DOHH2 (cell line): ENCODE measurements around the gene DUSP2.

Source experiments
- H3F3A ChIP-seq: fragments of 200-600 bp; sonication (generic), shearing (Covaris generic); 2 replicates; pipeline ENCODE4 v1.6.0; 2016; ENCODE audit warnings: antibody characterized with exemption, mild to moderate bottlenecking; ENCODE audit not compliant: control insufficient read depth, insufficient read depth
- H3K27ac ChIP-seq: fragments of 200-600 bp; sonication (generic); 2 replicates; pipeline ENCODE4 v1.5.1; 2014; ENCODE audit warnings: low read depth, mild to moderate bottlenecking, low read length, moderate library complexity
- H3K27me3 ChIP-seq: fragments of 200-600 bp; sonication (generic); 2 replicates; pipeline ENCODE4 v1.6.1; 2014; ENCODE audit warnings: mild to moderate bottlenecking, low read length, mixed read lengths; ENCODE audit not compliant: control insufficient read depth
- H3K36me3 ChIP-seq: fragments of 200-600 bp; sonication (generic); 2 replicates; pipeline ENCODE4 v1.6.1; 2014; ENCODE audit warnings: mild to moderate bottlenecking, low read length, moderate library complexity, mixed read lengths; ENCODE audit not compliant: control insufficient read depth
- H3K4me1 ChIP-seq: fragments of 200-600 bp; sonication (generic); 2 replicates; pipeline ENCODE4 v1.6.1; 2014; ENCODE audit warnings: mild to moderate bottlenecking, low read length, mixed read lengths; ENCODE audit not compliant: control insufficient read depth
- H3K4me2 ChIP-seq: fragments of 200-600 bp; sonication (generic); 2 replicates; pipeline ENCODE4 v1.6.0; 2014; ENCODE audit warnings: mild to moderate bottlenecking, low read length, moderate library complexity
- H3K4me3 ChIP-seq: fragments of 200-600 bp; sonication (generic); 2 replicates; pipeline ENCODE4 v1.5.1; 2014; ENCODE audit warnings: mild to moderate bottlenecking, low read length, mixed read lengths
- H3K79me2 ChIP-seq: fragments of 200-600 bp; sonication (generic); 2 replicates; pipeline ENCODE4 v1.6.1; 2014; ENCODE audit warnings: mild to moderate bottlenecking, low read length, mixed read lengths; ENCODE audit not compliant: control insufficient read depth
- H3K9me2 ChIP-seq: fragments of 200-600 bp; sonication (generic); replicated peaks from 2 replicates; pipeline ENCODE4 v1.6.1; 2014; ENCODE audit warnings: mild to moderate bottlenecking, low read length, mixed read lengths; ENCODE audit not compliant: control insufficient read depth
- H3K9me3 ChIP-seq: fragments of 200-600 bp; sonication (generic); 2 replicates; pipeline ENCODE4 v1.6.1; 2014; ENCODE audit warnings: antibody characterized with exemption, low read length, mixed read lengths; ENCODE audit not compliant: control insufficient read depth, insufficient read depth
- H4K20me1 ChIP-seq: fragments of 200-600 bp; sonication (generic); 2 replicates; pipeline ENCODE4 v1.6.0; 2014; ENCODE audit warnings: low read depth, mild to moderate bottlenecking, antibody characterized with exemption, low read length, moderate library complexity; ENCODE audit not compliant: control insufficient read depth, insufficient read depth
- CTCF ChIP-seq: fragments of 200-600 bp; sonication (generic); IDR thresholded peaks from one replicate; pipeline ENCODE4 v1.5.1; 2014; ENCODE audit warnings: antibody characterized with exemption, mild to moderate bottlenecking, low read depth, low read length; ENCODE audit not compliant: poor library complexity, severe bottlenecking
- EZH2phosphoT487 ChIP-seq: fragments of 200-600 bp; sonication (generic); IDR thresholded peaks from 2 replicates; pipeline ENCODE4 v1.6.1; 2017; ENCODE audit warnings: borderline replicate concordance, mild to moderate bottlenecking, antibody characterized with exemption, low read length, moderate library complexity, mixed read lengths

DUSP2 gene

DNA sequence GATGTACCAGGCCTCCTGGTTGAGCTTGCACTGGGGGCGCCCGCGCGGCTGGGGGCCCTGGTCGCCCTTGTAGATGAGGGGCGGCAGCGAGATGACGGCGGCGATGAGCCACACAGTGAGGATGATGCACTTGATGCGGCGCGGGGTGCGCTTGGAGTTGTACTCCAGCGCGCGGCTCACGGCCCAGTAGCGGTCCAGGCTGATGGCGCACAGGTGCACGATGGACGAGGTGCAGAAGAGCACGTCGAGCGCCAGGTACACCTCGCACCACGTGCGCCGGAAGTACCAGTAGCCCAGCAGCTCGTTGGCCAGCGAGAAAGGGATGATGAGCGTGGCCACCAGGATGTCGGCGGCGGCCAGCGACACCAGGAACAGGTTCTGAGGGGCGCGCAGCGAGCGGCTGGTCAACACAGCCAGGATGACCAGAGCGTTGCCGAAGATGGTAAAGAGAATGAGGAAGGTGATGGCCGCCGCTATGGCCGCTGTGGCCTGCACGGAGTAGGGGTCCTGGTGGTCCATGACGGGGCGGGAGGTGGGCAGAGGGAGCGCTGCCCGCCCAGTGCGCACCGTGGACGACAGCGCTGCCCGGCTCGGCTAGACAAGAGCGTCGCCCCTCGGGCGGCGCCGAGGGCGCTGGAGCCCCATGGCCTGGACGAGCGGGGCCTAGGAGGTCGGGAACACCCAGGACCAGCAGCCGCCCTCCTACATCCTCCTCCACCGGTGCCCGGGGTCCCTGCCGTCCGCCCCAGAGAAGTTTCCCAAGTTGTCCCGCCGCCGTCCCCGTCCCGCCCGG lies 29.4 kb downstream of the DUSP2 start:
- Histone ChIP-seq H3K9me2 (no peaks in the 10 kb centered on the region), H3K4me2 (peak overlapping the region; percentile 70), H3K79me2 (no peaks in the 10 kb centered on the region), H4K20me1 (no peaks in the 10 kb centered on the region), H3K27ac (no peak overlapping the region), H3K27me3 (peaks cover 20% of the 10 kb centered on the region), H3F3A (no peaks in the 10 kb centered on the region), H3K36me3 (no peaks in the 10 kb centered on the region), H3K9me3 (no peaks in the 10 kb centered on the region), H3K4me3 (peak overlapping the region; percentile 70), H3K4me1 (peaks cover 25% of the 10 kb centered on the region)
- TF ChIP-seq EZH2phosphoT487 (no peak), CTCF (no peak)

DNA sequence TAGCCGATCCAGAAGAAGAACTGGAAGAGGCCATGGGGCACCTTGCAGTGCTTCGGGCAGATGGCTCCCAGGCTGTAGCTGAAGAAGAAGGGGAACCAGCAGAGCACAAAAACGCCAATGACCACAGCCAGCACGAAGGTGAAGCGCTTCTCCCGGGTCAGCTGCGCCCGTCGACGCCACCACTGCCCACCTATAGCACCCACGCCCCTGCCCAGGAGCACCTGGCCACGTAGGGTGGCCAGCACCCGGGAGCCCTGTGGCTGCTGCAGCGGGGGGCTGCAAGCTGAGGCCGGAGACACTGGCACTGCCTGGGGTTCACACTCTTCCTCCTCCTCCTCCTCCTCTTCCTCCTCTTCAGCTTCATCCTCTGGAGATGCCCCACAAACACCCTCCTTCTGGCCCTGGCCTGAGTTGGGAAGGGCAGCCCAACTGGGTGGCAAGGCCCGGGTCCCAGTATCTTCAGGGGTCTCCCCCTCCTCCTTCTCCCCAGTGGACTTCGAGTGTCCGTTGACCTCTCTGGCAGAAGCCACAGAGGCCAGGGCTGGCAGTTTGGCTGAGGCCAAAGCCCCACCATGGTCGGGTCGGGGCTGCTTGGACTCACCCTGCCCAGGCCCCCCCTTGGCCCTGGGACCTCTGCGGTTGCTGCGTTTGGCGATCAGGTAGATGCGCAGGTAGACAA lies 30.2 kb downstream of the DUSP2 start:
- no peak overlapping the region for H3K27ac ChIP-seq
- no peaks in the 10 kb centered on the region for H3K36me3 ChIP-seq
- no peaks in the 10 kb centered on the region for H3K9me3 ChIP-seq
- no peaks in the 10 kb centered on the region for H3K79me2 ChIP-seq
- H3F3A ChIP-seq, result no peaks in the 10 kb centered on the region
- peaks cover 17% of the 10 kb centered on the region for H3K27me3 ChIP-seq
- TF ChIP-seq EZH2phosphoT487, result no peak
- TF ChIP-seq CTCF, result no peak
- no peak overlapping the region for H3K4me2 ChIP-seq
- peaks cover 18% of the 10 kb centered on the region for H3K4me1 ChIP-seq
- no peaks in the 10 kb centered on the region for H3K9me2 ChIP-seq
- no peaks in the 10 kb centered on the region for H4K20me1 ChIP-seq
- H3K4me3 ChIP-seq, result no peak overlapping the region

- peaks cover 16% of the 10 kb centered on the region for H3K4me1 ChIP-seq
- H3K79me2 ChIP-seq, result no peaks in the 10 kb centered on the region
- no peaks in the 10 kb centered on the region for H4K20me1 ChIP-seq
- H3F3A ChIP-seq, result no peaks in the 10 kb centered on the region
- no peak overlapping the region for H3K4me2 ChIP-seq
- H3K4me3 ChIP-seq, result no peak overlapping the region
- H3K9me3 ChIP-seq, result no peaks in the 10 kb centered on the region
- H3K36me3 ChIP-seq, result no peaks in the 10 kb centered on the region
- no peak overlapping the region for H3K27ac ChIP-seq
- H3K27me3 ChIP-seq, result peaks cover 15% of the 10 kb centered on the region
- H3K9me2 ChIP-seq, result no peaks in the 10 kb centered on the region
- no peak for TF ChIP-seq EZH2phosphoT487
- TF ChIP-seq CTCF, result no peak
Observed at GRCh38 chr2:96114546-96114902, 30.7 kb downstream of the DUSP2 start.
